Measurements from ENCODE around the gene NLGN1.

DNA sequence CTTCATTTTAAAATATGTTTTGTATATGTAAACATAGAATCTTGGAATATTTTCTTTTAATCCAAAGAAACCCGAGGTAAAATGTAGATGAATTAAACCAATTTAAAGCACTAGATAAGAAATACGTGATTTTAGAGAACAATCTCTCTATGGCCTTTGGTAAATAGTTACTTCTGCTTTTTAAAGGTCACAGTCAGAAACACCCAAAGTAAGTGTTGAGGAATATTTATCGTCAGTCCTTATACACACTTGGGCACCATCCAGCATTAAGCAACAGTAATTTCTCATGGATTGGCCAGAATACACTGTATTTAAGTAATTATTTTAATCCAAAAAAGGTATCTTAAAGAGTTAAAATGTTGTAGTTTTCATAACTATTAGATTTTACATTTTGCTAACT lies 713.2 kb downstream of the NLGN1 start:
- no peak for TF ChIP-seq YY1 (IDR thresholded peaks at IDR 0.05; ENCODE audit: insufficient read depth, insufficient replicate concordance, low read depth, low read length)
- TF ChIP-seq MXI1 (IDR thresholded peaks at IDR 0.05; ENCODE audit: borderline replicate concordance, low read depth, low read length) = no peak
- TF ChIP-seq, protein P1, sequence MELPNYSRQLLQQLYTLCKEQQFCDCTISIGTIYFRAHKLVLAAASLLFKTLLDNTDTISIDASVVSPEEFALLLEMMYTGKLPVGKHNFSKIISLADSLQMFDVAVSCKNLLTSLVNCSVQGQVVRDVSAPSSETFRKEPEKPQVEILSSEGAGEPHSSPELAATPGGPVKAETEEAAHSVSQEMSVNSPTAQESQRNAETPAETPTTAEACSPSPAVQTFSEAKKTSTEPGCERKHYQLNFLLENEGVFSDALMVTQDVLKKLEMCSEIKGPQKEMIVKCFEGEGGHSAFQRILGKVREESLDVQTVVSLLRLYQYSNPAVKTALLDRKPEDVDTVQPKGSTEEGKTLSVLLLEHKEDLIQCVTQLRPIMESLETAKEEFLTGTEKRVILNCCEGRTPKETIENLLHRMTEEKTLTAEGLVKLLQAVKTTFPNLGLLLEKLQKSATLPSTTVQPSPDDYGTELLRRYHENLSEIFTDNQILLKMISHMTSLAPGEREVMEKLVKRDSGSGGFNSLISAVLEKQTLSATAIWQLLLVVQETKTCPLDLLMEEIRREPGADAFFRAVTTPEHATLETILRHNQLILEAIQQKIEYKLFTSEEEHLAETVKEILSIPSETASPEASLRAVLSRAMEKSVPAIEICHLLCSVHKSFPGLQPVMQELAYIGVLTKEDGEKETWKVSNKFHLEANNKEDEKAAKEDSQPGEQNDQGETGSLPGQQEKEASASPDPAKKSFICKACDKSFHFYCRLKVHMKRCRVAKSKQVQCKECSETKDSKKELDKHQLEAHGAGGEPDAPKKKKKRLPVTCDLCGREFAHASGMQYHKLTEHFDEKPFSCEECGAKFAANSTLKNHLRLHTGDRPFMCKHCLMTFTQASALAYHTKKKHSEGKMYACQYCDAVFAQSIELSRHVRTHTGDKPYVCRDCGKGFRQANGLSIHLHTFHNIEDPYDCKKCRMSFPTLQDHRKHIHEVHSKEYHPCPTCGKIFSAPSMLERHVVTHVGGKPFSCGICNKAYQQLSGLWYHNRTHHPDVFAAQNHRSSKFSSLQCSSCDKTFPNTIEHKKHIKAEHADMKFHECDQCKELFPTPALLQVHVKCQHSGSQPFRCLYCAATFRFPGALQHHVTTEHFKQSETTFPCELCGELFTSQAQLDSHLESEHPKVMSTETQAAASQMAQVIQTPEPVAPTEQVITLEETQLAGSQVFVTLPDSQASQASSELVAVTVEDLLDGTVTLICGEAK (IDR thresholded peaks at IDR 0.05) = no peak
- TF ChIP-seq, protein P1 (CRISPR knock-in tag; IDR thresholded peaks at IDR 0.05) = no peak
- TF ChIP-seq, protein P2, sequence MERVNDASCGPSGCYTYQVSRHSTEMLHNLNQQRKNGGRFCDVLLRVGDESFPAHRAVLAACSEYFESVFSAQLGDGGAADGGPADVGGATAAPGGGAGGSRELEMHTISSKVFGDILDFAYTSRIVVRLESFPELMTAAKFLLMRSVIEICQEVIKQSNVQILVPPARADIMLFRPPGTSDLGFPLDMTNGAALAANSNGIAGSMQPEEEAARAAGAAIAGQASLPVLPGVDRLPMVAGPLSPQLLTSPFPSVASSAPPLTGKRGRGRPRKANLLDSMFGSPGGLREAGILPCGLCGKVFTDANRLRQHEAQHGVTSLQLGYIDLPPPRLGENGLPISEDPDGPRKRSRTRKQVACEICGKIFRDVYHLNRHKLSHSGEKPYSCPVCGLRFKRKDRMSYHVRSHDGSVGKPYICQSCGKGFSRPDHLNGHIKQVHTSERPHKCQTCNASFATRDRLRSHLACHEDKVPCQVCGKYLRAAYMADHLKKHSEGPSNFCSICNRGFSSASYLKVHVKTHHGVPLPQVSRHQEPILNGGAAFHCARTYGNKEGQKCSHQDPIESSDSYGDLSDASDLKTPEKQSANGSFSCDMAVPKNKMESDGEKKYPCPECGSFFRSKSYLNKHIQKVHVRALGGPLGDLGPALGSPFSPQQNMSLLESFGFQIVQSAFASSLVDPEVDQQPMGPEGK (CRISPR knock-in tag; IDR thresholded peaks at IDR 0.05) = no peak
- TF ChIP-seq, protein P3, sequence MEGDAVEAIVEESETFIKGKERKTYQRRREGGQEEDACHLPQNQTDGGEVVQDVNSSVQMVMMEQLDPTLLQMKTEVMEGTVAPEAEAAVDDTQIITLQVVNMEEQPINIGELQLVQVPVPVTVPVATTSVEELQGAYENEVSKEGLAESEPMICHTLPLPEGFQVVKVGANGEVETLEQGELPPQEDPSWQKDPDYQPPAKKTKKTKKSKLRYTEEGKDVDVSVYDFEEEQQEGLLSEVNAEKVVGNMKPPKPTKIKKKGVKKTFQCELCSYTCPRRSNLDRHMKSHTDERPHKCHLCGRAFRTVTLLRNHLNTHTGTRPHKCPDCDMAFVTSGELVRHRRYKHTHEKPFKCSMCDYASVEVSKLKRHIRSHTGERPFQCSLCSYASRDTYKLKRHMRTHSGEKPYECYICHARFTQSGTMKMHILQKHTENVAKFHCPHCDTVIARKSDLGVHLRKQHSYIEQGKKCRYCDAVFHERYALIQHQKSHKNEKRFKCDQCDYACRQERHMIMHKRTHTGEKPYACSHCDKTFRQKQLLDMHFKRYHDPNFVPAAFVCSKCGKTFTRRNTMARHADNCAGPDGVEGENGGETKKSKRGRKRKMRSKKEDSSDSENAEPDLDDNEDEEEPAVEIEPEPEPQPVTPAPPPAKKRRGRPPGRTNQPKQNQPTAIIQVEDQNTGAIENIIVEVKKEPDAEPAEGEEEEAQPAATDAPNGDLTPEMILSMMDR (CRISPR knock-in tag; IDR thresholded peaks at IDR 0.05) = no peak
- no peak for TF ChIP-seq REPIN1 (CRISPR knock-in tag; IDR thresholded peaks at IDR 0.05; ENCODE audit: borderline replicate concordance, low read depth)
- TF ChIP-seq YEATS2 (CRISPR knock-in tag; IDR thresholded peaks at IDR 0.05; ENCODE audit: borderline replicate concordance) = no peak
